Suprapubic skin (tissue), 4 donors: ENCODE results near the gene CPS1. TPM values are rescaled to one million over a fixed set of nuclear protein-coding genes. Genes with fewer than 3 reads are reported as not detected.

Experiments
- DNase-seq, 2 donors: peaks; one replicate each; pipeline ENCODE4 v3.0.0-alpha.2; 2019; ENCODE audit warnings: low spot score in 2 of 2
- H3K27ac ChIP-seq: fragments of 200-600 bp; sonication (generic); one replicate; pipeline ENCODE4 v1.5.1; 2019
- H3K27me3 ChIP-seq: fragments of 200-600 bp; sonication (generic); one replicate; pipeline ENCODE4 v1.5.1; 2019
- H3K36me3 ChIP-seq: fragments of 200-600 bp; sonication (generic); one replicate; pipeline ENCODE4 v1.5.1; 2019
- H3K4me1 ChIP-seq: fragments of 200-600 bp; sonication (generic); one replicate; pipeline ENCODE4 v1.5.1; 2019
- H3K4me3 ChIP-seq: fragments of 200-600 bp; sonication (generic); one replicate; pipeline ENCODE4 v1.5.1; 2019; ENCODE audit warnings: mild to moderate bottlenecking
- H3K9me3 ChIP-seq: fragments of 200-600 bp; sonication (generic); one replicate; pipeline ENCODE4 v1.5.1; 2019
- EP300 ChIP-seq: sonication (generic); formaldehyde crosslinking; IDR thresholded peaks from one replicate; pipeline ENCODE4 v1.6.1; 2017; ENCODE audit warnings: antibody characterized with exemption
- POLR2A ChIP-seq, 2 donors: fragments of 450-650 bp; IDR thresholded peaks; one replicate each; pipeline ENCODE4 v1.6.1; 2017; ENCODE audit warnings: antibody characterized with exemption in 2 of 2, mild to moderate bottlenecking in 2 of 2, moderate library complexity in 2 of 2
- POLR2AphosphoS5 ChIP-seq, 3 donors: sonication (generic); formaldehyde crosslinking; IDR thresholded peaks; one replicate each; pipeline ENCODE4 v1.6.1; 2017; ENCODE audit warnings: antibody characterized with exemption in 3 of 3
- WGBS: methylation state at CpG from one replicate; pipeline ENCODE4 v1.1.5; 2018; 5-methylcytosine and 5-hydroxymethylcytosine counted together
- total RNA-seq, 4 donors: library from RNA; depleted of rRNA; stranded (reverse); fragments of >200 nt; gene quantifications; one replicate each; pipeline ENCODE4 v1.1.0, GENCODE V29; 2016
- TF ChIP-seq, protein P1 (sequence below), 2 donors: fragments of 200-600 bp in 1 of 2; fragments of 450-650 bp in 1 of 2; sonication (generic) in 1 of 2; IDR thresholded peaks; one replicate each; pipeline ENCODE4 v1.5.1; 2016 to 2019; ENCODE audit warnings: antibody characterized with exemption in 2 of 2, mild to moderate bottlenecking in 1 of 2, moderate library complexity in 1 of 2

The CPS1 gene
- total RNA-seq, 4 donors from 2014 or later: 3.6 to 7.0 (median 5.5) TPM

DNA sequence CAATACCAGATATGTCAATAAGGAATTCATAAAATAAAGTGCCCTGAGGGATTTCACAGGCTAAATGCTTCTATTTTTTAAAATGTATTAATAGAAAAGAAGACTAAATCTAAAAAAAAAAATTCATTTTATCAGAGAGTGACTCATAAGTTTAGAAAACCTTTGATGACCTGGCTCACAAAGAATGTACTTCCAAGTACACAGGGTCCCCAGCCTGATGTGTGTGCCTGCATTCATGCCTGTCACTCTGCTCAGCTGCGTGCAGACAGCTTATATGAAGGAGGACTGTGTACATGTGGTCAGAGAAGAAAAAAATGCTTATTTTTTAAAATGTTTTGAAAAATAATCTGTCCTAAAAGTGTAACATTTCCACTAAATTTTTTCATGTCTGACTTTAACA lies 3.0 kb upstream of the CPS1 start:
- TF ChIP-seq, protein P1, sequence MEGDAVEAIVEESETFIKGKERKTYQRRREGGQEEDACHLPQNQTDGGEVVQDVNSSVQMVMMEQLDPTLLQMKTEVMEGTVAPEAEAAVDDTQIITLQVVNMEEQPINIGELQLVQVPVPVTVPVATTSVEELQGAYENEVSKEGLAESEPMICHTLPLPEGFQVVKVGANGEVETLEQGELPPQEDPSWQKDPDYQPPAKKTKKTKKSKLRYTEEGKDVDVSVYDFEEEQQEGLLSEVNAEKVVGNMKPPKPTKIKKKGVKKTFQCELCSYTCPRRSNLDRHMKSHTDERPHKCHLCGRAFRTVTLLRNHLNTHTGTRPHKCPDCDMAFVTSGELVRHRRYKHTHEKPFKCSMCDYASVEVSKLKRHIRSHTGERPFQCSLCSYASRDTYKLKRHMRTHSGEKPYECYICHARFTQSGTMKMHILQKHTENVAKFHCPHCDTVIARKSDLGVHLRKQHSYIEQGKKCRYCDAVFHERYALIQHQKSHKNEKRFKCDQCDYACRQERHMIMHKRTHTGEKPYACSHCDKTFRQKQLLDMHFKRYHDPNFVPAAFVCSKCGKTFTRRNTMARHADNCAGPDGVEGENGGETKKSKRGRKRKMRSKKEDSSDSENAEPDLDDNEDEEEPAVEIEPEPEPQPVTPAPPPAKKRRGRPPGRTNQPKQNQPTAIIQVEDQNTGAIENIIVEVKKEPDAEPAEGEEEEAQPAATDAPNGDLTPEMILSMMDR (IDR thresholded peaks at IDR 0.05): no peak
- no peak for TF ChIP-seq EP300
- no peak for TF ChIP-seq POLR2A (IDR thresholded peaks at IDR 0.05)
- no peak for TF ChIP-seq POLR2AphosphoS5 (IDR thresholded peaks at IDR 0.05)
- Histone ChIP-seq H3K27me3 (no peaks in the 10 kb centered on the region), H3K36me3 (no peaks in the 10 kb centered on the region), H3K9me3 (no peaks in the 10 kb centered on the region), H3K4me1 (no peaks in the 10 kb centered on the region), H3K27ac (no peak overlapping the region), H3K4me3 (no peak overlapping the region)
- DNase-seq: no peak
- 63% methylated on average over 1 of the region's 1 CpG for WGBS

DNA sequence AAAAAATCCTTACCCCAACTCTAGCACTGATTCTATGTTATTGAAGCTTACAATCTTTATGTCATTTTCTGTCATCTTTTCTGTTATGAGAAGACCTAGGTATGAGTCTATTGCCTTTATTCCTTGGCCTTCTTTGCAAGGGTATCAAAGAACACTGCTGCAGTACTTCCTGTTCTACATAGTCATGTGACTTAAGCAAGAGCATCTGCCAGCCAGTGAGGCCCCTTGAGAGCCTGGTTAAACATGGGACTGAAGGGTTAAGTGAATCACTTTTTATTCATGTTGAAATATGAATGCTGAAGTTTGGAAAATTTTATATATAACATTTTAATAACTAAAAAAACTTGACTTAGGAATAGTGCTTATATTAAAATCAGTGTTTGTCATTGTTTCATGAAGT lies 844 bp upstream of the CPS1 start:
- H3K4me1 ChIP-seq: no peaks in the 10 kb centered on the region
- H3K27me3 ChIP-seq: no peaks in the 10 kb centered on the region
- no peaks in the 10 kb centered on the region for H3K36me3 ChIP-seq
- no peak overlapping the region for H3K4me3 ChIP-seq
- DNase-seq: no peak
- no peak for TF ChIP-seq POLR2AphosphoS5 (IDR thresholded peaks at IDR 0.05)
- TF ChIP-seq POLR2A (IDR thresholded peaks at IDR 0.05): no peak
- no peak for TF ChIP-seq EP300
- TF ChIP-seq, protein P1 (IDR thresholded peaks at IDR 0.05): no peak
- no peak overlapping the region for H3K27ac ChIP-seq
- no peaks in the 10 kb centered on the region for H3K9me3 ChIP-seq

DNA sequence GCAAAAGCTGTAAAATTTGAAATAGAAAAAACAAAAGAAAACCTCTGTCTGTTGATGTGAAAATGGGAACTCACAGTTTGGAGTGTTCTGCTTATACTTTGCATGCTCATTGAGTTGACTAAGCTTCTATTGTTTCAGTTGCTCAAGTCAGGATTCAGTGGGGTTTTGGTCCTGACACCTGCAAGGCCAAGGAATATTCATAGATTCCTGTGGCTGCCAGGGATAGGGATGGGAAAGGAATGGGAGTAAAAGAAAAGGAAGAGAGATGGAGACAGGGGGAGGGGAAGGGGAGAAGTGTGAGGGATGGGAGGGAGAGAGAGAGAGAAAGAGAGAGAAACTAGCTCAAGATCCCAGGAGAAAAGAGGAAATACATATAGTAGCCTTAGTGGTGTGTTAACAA lies 1.3 kb downstream of the CPS1 start:
- no peaks in the 10 kb centered on the region for H3K27me3 ChIP-seq
- no peaks in the 10 kb centered on the region for H3K4me1 ChIP-seq
- DNase-seq: no peak
- H3K4me3 ChIP-seq: no peak overlapping the region
- H3K27ac ChIP-seq: no peak overlapping the region
- TF ChIP-seq POLR2A (IDR thresholded peaks at IDR 0.05) (no peak), POLR2AphosphoS5 (IDR thresholded peaks at IDR 0.05) (no peak), EP300 (no peak)
- TF ChIP-seq, protein P1 (IDR thresholded peaks at IDR 0.05): no peak
- no peaks in the 10 kb centered on the region for H3K9me3 ChIP-seq
- no peaks in the 10 kb centered on the region for H3K36me3 ChIP-seq

DNA sequence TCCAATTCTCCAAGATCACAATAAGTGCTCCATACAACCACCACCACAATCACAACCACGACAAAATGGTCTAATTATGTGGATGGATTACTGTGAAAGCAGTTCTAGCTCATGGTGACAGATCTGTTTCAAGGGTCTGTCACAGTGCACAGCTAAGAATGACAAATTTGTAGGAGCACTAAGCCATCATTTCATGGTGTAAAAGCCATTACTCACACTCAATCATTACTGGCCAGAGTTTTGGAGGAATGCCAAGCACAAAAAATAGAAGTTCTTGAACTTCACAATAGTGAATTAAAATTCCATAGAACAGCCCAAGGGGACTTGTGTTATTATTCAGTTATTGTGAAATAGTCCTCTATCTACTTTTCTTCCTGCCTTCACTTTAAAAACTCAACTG lies 2.3 kb downstream of the CPS1 start:
- WGBS: 41% methylated on average over 1 of the region's 1 CpG
- no peaks in the 10 kb centered on the region for H3K9me3 ChIP-seq

DNA sequence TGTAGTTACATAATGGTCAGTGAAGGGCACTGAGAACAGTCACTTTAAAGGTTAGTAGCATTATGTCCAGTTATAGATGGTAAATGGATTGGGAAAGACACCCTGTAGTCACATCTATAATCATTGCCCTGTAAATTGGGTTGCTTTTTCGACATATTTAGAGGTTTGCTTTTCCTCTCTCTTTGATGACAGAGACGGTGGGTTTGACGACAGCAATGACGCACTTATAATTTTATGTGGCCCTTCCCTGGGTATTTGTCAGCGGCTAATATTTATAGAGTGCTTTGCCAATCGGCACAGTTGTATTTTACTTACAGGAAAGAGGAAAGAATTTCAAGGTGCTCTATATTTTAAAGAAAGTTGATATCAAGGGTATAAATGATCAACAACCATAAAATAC lies 2.8 kb downstream of the CPS1 start:
- no peaks in the 10 kb centered on the region for H3K27me3 ChIP-seq
- H3K27ac ChIP-seq: no peak overlapping the region
- no peak for TF ChIP-seq EP300
- TF ChIP-seq POLR2AphosphoS5 (IDR thresholded peaks at IDR 0.05): no peak
- TF ChIP-seq, protein P1 (IDR thresholded peaks at IDR 0.05): no peak
- TF ChIP-seq POLR2A (IDR thresholded peaks at IDR 0.05): no peak
- no peaks in the 10 kb centered on the region for H3K36me3 ChIP-seq
- no peak for DNase-seq
- no peaks in the 10 kb centered on the region for H3K4me1 ChIP-seq
- H3K9me3 ChIP-seq: no peaks in the 10 kb centered on the region
- H3K4me3 ChIP-seq: no peak overlapping the region
- 84% methylated on average over 6 of the region's 6 CpGs for WGBS

More for the DNA sequence above, 2.3 kb downstream of the CPS1 start:
- H3K27me3 ChIP-seq: no peaks in the 10 kb centered on the region
- H3K36me3 ChIP-seq: no peaks in the 10 kb centered on the region
- H3K27ac ChIP-seq: no peak overlapping the region
- no peak for DNase-seq
- H3K4me3 ChIP-seq: no peak overlapping the region
- TF ChIP-seq EP300: no peak
- TF ChIP-seq, protein P1 (IDR thresholded peaks at IDR 0.05): no peak
- no peak for TF ChIP-seq POLR2A (IDR thresholded peaks at IDR 0.05)
- TF ChIP-seq POLR2AphosphoS5 (IDR thresholded peaks at IDR 0.05): no peak
- no peaks in the 10 kb centered on the region for H3K4me1 ChIP-seq
